BLaER1 treated with 17β-estradiol and CSF1 and Interleukin-3, amounts not matched to agents 10 nM and 100 nM (cell line): ENCODE results near the gene EXOC2.
A peak's percentile ranks its signal among the peaks of the same experiment; 100 is the strongest.
"Not testable (repeated sequence)": the region's sequence is repeated elsewhere in the genome, so short reads cannot be mapped to it uniquely, and the experiment has no call there.

ENCODE experiments used
- H3K27ac ChIP-seq, 11 experiments: shearing (Covaris generic); formaldehyde crosslinking; 2 replicates each; pipeline ENCODE4 v1.8.1; 2022
- H3K27me3 ChIP-seq, 11 experiments: shearing (Covaris generic); formaldehyde crosslinking; 2 replicates each; pipeline ENCODE4 v1.8.1; 2022
- H3K36me3 ChIP-seq, 11 experiments: shearing (Covaris generic); formaldehyde crosslinking; 2 replicates each; pipeline ENCODE4 v1.8.1; 2022
- H3K4me1 ChIP-seq, 10 experiments: shearing (Covaris generic); formaldehyde crosslinking; 2 replicates each; pipeline ENCODE4 v1.8.1; 2022
- H3K4me2 ChIP-seq, 11 experiments: shearing (Covaris generic); formaldehyde crosslinking; 2 replicates each; pipeline ENCODE4 v1.8.1; 2022
- H3K4me3 ChIP-seq, 10 experiments: shearing (Covaris generic); formaldehyde crosslinking; 2 replicates each; pipeline ENCODE4 v1.8.1; 2022
- H3K9ac ChIP-seq, 11 experiments: shearing (Covaris generic); formaldehyde crosslinking; 2 replicates each; pipeline ENCODE4 v1.8.1; 2022
- H3K9me3 ChIP-seq, 11 experiments: shearing (Covaris generic); formaldehyde crosslinking; replicated peaks in 1 of 11; 2 replicates each; pipeline ENCODE4 v1.8.1; 2022
- H4K20me1 ChIP-seq, 11 experiments: shearing (Covaris generic); formaldehyde crosslinking; 2 replicates each; pipeline ENCODE4 v1.8.1; 2022
- Cebpa-rat ChIP-seq, 11 experiments: shearing (Covaris generic); IDR thresholded peaks; 2 replicates each; pipeline ENCODE4 v1.8.1; 2022

Gene EXOC2

DNA sequence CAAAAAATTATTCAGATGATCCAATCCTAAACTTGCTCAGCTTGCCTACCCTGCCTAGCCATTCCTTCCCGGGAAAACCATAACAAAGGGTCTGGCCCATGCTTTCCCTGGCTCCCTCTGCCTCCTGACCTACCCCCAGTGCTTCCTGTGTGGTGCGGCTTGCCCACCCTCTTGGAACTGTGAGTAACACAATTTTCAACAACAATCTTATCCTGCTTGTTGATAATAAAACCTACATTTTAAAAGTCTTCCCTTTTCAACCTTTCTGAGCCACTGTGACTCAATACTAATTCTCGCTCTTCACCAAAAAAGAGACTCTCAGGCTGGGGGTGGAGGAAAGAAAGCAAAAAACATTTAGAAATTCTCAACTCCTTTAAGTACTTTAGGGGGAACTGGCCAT lies 18.0 kb downstream of the EXOC2 start:
- Histone ChIP-seq H3K4me3 (no peak overlapping the region), H3K9ac (no peak overlapping the region), H3K27ac (no peak overlapping the region), H3K27me3 (no peaks in the 10 kb centered on the region), H4K20me1 (peaks cover 0 to 28% (median 2%) of the 10 kb centered on the region in 11 experiments; a peak in 9 of 22 replicates), H3K36me3 (peaks cover 0 to 33% (median 8%) of the 10 kb centered on the region in 11 experiments; a peak in 8 of 22 replicates), H3K9me3 (peaks cover 25 to 48% (median 34%) of the 10 kb centered on the region in 11 experiments), H3K4me1 (no peaks in the 10 kb centered on the region), H3K4me2 (no peak overlapping the region)
- TF ChIP-seq Cebpa-rat (IDR thresholded peaks at IDR 0.05) = no peak

DNA sequence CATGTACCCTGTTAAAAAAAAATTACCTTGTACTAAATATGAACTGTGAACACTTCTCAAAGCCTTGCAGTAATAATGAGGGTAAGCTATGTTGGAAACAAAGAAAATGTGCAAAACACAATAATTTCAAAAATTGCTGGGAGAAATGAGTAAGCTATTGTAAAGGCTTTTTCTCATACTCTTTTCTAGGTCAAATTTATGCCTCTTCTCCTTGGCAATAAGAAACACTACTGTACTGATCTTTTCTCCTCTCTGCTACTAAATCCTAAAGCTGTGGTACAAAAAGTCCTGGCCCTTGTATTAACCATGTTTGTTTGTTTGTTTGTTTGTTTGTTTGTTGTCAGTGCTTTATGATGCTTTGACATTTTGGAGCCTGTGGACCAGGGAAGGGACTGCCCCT lies 18.5 kb downstream of the EXOC2 start:
- Histone ChIP-seq H3K9ac (no peak overlapping the region), H3K27ac (no peak overlapping the region), H3K4me2 (no peak overlapping the region)

DNA sequence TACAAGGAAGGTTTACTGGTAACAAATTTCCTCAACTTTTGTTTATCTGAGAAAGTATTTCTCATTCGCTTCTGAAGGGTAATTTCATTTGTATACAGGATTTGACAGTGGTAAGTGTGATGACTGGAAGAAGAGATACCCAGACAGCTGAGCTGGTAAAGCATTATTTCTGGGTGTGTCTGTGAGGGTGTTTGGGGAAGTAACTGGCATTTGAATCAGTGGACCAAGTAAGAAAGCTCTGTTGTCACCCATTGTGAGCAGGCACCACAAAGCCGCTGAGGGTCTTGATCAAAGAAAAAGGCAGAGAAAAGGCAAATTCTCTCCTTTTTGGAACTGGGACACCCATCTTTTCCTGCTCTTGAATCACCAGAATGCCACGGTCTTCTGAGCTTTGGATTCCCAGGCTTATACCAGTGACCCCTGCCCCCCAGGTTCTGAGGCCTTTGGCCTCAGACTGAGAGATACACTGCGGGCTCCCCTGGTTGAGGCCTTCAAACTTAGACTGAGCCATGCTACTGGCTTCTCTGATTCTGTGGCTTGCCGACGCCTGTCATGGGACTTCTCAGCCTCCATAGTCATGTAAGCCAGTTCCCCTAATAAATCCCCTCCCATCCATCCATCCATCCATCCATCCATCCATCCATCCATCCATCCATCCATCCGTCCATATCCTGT lies 25.5 kb downstream of the EXOC2 start:
- H3K4me3 ChIP-seq = no peak overlapping the region
- no peak overlapping the region for H3K27ac ChIP-seq
- H3K9ac ChIP-seq = no peak overlapping the region
- H3K9me3 ChIP-seq = peaks cover 29 to 41% (median 34%) of the 10 kb centered on the region in 11 experiments
- peaks cover 0 to 29% (median 18%) of the 10 kb centered on the region in 11 experiments; a peak in 17 of 22 replicates for H3K36me3 ChIP-seq
- no peaks in the 10 kb centered on the region for H3K27me3 ChIP-seq
- no peaks in the 10 kb centered on the region for H3K4me1 ChIP-seq
- no peak overlapping the region for H3K4me2 ChIP-seq
- no peak for TF ChIP-seq Cebpa-rat (IDR thresholded peaks at IDR 0.05)
- H4K20me1 ChIP-seq = peaks cover 0 to 32% (median 6%) of the 10 kb centered on the region in 11 experiments; a peak in 9 of 22 replicates

More for the DNA sequence above, 18.5 kb downstream of the EXOC2 start:
- no peak for TF ChIP-seq Cebpa-rat (IDR thresholded peaks at IDR 0.05)
- H3K36me3 ChIP-seq = peaks cover 0 to 37% (median 10%) of the 10 kb centered on the region in 11 experiments; a peak in 14 of 22 replicates
- H4K20me1 ChIP-seq = peaks cover 0 to 28% (median 5%) of the 10 kb centered on the region in 11 experiments; a peak in 10 of 22 replicates
- H3K4me1 ChIP-seq = no peaks in the 10 kb centered on the region
- no peaks in the 10 kb centered on the region for H3K27me3 ChIP-seq
- no peak overlapping the region for H3K4me3 ChIP-seq
- H3K9me3 ChIP-seq = peaks cover 25 to 48% (median 34%) of the 10 kb centered on the region in 11 experiments

DNA sequence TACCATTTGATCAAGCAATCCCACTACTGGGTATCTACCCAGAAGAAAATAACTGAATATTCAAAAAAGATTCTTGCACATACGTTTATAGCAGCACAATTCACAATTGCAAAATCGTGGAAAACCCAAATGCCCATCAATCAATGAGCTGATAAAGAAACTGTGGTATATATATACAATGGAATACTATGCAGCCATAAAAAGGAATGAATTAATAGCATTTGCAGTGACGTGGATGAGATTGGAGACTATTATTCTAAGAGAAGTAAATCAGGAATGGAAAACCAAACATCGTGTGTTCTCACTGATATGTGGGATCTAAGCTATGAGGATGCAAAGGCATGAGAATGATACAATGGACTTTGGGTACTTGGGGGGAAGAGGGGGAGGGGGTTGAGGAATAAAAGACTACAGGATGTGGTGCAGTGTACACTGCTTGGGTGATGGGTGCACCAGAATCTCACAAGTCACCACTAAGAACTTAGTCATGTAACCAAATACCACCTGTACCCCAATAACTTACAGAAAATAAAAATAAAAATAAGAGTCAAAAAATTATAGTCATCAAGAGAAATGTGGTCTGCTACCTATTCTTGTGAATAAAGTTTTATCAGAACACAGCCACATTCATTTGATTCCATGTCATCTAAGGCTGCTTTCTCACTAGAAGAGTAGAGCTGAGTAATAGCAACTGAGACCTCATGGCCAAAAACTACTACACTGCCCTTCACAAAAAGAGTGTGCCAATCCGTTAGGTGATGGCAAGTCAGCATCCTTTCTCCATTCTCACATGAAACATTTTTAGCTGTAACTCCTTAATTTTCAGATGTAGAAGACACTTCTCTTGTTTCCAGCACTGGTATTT lies 27.3 kb downstream of the EXOC2 start:
- H3K27ac ChIP-seq = no peak overlapping the region
- H3K4me3 ChIP-seq = no peak overlapping the region
- H3K9ac ChIP-seq = no peak overlapping the region
- no peak overlapping the region for H3K4me2 ChIP-seq
- H3K36me3 ChIP-seq = peaks cover 0 to 24% (median 13%) of the 10 kb centered on the region in 11 experiments; a peak in 17 of 22 replicates
- peaks cover 0 to under 1% (median 0%) of the 10 kb centered on the region in 10 experiments; a peak in 3 of 20 replicates for H3K4me1 ChIP-seq
- H3K9me3 ChIP-seq = peaks cover 25 to 42% (median 34%) of the 10 kb centered on the region in 11 experiments
- no peaks in the 10 kb centered on the region for H3K27me3 ChIP-seq
- H4K20me1 ChIP-seq = peaks cover 0 to 37% (median 6%) of the 10 kb centered on the region in 11 experiments; a peak in 9 of 22 replicates
- no peak for TF ChIP-seq Cebpa-rat (IDR thresholded peaks at IDR 0.05)

DNA sequence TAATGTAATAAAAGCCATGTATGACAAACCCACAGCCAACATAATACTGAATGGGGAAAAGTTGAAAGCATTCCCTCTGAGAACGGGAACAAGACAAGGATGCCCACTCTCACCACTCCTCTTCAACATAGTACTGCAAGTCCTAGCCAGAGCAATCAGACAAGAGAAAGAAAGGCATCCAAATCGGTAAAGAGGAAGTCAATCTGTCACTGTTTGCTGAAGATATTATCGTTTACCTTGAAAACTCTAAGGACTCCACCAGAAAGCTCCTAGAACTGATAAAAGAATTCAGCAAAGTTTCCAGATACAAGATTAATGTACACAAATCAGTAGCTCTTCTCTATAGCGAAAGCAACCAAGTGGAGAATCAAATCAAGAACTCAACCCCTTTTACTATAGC lies 29.2 kb downstream of the EXOC2 start:
- H3K4me3 ChIP-seq, H3K27ac ChIP-seq, H3K4me2 ChIP-seq, H3K9ac ChIP-seq, H3K27me3 ChIP-seq: not testable (repeated sequence)
- peaks cover 0 to 39% (median 0%) of the 10 kb centered on the region in 11 experiments; a peak in 8 of 22 replicates for H4K20me1 ChIP-seq
- H3K4me1 ChIP-seq = peaks cover 0 to 12% (median 5%) of the 10 kb centered on the region in 10 experiments; a peak in 12 of 20 replicates
- H3K36me3 ChIP-seq = peaks cover 0 to 10% (median under 1%) of the 10 kb centered on the region in 11 experiments; a peak in 8 of 22 replicates
- H3K9me3 ChIP-seq = peaks cover 25 to 42% (median 34%) of the 10 kb centered on the region in 11 experiments

DNA sequence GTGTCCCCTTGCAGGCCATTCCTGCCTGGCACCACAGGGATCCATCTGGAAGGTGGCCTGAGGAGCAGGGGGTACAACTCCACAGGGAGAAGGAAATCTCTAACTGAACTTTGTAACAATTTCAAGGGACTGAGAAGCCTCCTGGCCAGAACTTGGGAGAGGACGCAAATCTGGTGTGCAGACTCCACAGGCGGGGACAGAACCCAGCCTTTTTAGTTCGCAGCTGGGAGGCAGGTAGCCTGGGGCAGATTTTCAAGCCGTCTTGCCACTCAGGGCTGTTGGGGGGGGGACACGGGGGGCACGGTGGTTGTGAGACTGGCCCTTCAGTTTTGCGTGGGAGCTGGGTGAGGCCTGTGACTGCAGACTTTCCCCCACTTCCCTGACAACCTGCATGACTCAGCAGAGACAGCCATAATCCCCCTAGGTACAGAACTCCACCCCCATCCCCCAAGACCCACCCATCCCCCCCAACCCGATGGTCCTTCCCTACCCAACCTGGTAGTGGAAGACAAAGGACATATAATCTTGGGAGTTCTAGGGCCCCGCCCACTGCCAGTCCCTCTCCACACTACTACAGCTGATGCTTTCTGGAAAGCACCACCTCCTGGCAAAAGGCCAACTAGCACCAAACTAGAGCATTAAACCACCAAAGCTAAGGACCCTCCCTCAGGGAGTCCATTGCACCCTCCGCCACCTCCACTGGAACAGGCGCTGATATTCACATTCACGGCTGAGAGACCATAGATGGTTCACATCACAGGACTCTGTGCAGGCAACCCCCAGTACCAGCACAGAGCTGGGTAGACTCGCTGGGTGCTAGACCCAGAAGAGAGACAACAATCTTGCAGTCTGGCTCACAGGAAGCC lies 33.0 kb downstream of the EXOC2 start:
- Histone ChIP-seq H3K4me1 (peaks cover 0 to 12% (median 5%) of the 10 kb centered on the region in 10 experiments; a peak in 12 of 20 replicates), H3K9ac (no peak overlapping the region), H3K27ac (peak overlapping the region in 1 of 11 experiments; percentile 28; a peak in 1 of 22 replicates), H3K4me2 (peak overlapping the region in 7 of 11 experiments; percentile 12 to 57 (median 44); a peak in 9 of 22 replicates), H3K4me3 (no peak overlapping the region), H4K20me1 (peaks cover 0 to 35% (median 0%) of the 10 kb centered on the region in 11 experiments; a peak in 9 of 22 replicates), H3K27me3 (no peaks in the 10 kb centered on the region), H3K9me3 (peaks cover 22 to 40% (median 30%) of the 10 kb centered on the region in 11 experiments), H3K36me3 (peaks cover 12 to 28% (median 14%) of the 10 kb centered on the region in 11 experiments)
- TF ChIP-seq Cebpa-rat (IDR thresholded peaks at IDR 0.05) = no peak

DNA sequence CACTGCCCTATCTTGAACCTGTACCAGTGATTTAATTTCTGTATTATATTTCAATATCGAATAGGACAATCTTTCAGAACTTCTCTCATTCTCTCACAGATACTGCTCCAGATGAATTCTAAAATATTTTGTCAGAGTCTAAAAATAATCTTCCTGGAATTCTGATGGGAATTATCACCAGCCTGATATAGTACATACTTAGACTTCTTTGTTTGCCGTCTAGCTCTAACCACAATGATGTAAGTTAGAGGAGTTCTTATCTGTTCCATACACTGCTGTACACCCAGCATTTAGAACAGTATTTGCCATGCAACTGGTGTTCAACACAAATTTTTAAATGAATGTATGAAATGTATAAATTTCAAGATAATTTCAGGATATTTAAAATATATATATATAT lies 34.7 kb downstream of the EXOC2 start:
- no peak overlapping the region for H3K4me3 ChIP-seq
- no peak overlapping the region for H3K9ac ChIP-seq
- peaks cover 0 to 41% (median 0%) of the 10 kb centered on the region in 11 experiments; a peak in 9 of 22 replicates for H4K20me1 ChIP-seq
- H3K27me3 ChIP-seq = no peaks in the 10 kb centered on the region
- TF ChIP-seq Cebpa-rat (IDR thresholded peaks at IDR 0.05) = no peak
- H3K27ac ChIP-seq = no peak overlapping the region
- H3K4me2 ChIP-seq = no peak overlapping the region
- H3K4me1 ChIP-seq = peaks cover 0 to 12% (median 5%) of the 10 kb centered on the region in 10 experiments; a peak in 12 of 20 replicates
- H3K36me3 ChIP-seq = peaks cover 12 to 41% (median 16%) of the 10 kb centered on the region in 11 experiments
- H3K9me3 ChIP-seq = peaks cover 11 to 38% (median 34%) of the 10 kb centered on the region in 11 experiments; a peak in 20 of 22 replicates

DNA sequence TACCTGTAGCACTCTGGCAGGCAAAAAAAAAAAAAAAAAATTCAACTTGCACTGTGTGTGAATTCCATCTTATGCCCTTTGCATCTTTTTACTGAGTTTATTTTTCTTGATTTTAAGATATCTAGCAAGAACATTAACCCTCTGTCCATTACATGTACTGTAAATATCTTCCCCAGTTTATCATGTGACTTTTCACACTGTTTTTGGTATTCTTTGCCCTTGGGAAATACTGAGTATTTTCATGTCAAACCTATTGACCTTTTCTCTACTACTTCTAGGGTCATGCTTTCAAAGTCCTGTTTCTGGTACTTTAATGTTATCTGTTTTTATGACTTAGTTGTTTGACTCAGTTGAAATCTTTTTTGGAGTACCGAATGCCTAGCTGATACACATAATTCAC lies 35.2 kb downstream of the EXOC2 start:
- no peak for TF ChIP-seq Cebpa-rat (IDR thresholded peaks at IDR 0.05)
- H3K36me3 ChIP-seq = peaks cover 12 to 41% (median 16%) of the 10 kb centered on the region in 11 experiments
- H3K4me2 ChIP-seq = no peak overlapping the region
- peaks cover 0 to 41% (median 0%) of the 10 kb centered on the region in 11 experiments; a peak in 8 of 22 replicates for H4K20me1 ChIP-seq
- H3K4me1 ChIP-seq = peaks cover 0 to 12% (median 5%) of the 10 kb centered on the region in 10 experiments; a peak in 12 of 20 replicates
- H3K4me3 ChIP-seq = no peak overlapping the region
- H3K27me3 ChIP-seq = no peaks in the 10 kb centered on the region
- H3K9me3 ChIP-seq = peaks cover 7 to 38% (median 29%) of the 10 kb centered on the region in 11 experiments; a peak in 19 of 22 replicates
- H3K27ac ChIP-seq = no peak overlapping the region
- no peak overlapping the region for H3K9ac ChIP-seq
